LNCAP (cell line): ENCODE measurements around the gene PIRT.

Source experiments
- TF ChIP-seq, protein P1 (sequence below): fragments of 450-650 bp; IDR thresholded peaks from 2 replicates; pipeline ENCODE4 v1.5.1; 2017; ENCODE audit warnings: mild to moderate bottlenecking

Gene PIRT

GRCh38 chr17:10815319-10815718, 22.6 kb downstream of the PIRT start:
- TF ChIP-seq, protein P1, sequence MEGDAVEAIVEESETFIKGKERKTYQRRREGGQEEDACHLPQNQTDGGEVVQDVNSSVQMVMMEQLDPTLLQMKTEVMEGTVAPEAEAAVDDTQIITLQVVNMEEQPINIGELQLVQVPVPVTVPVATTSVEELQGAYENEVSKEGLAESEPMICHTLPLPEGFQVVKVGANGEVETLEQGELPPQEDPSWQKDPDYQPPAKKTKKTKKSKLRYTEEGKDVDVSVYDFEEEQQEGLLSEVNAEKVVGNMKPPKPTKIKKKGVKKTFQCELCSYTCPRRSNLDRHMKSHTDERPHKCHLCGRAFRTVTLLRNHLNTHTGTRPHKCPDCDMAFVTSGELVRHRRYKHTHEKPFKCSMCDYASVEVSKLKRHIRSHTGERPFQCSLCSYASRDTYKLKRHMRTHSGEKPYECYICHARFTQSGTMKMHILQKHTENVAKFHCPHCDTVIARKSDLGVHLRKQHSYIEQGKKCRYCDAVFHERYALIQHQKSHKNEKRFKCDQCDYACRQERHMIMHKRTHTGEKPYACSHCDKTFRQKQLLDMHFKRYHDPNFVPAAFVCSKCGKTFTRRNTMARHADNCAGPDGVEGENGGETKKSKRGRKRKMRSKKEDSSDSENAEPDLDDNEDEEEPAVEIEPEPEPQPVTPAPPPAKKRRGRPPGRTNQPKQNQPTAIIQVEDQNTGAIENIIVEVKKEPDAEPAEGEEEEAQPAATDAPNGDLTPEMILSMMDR, result no peak

GRCh38 chr17:10814075-10814474, 23.8 kb downstream of the PIRT start:
- TF ChIP-seq, protein P1, result no peak

GRCh38 chr17:10812674-10813073, 25.2 kb downstream of the PIRT start:
- TF ChIP-seq, protein P1, result no peak

GRCh38 chr17:10809605-10810004, 28.3 kb downstream of the PIRT start:
- TF ChIP-seq, protein P1, result no peak

DNA sequence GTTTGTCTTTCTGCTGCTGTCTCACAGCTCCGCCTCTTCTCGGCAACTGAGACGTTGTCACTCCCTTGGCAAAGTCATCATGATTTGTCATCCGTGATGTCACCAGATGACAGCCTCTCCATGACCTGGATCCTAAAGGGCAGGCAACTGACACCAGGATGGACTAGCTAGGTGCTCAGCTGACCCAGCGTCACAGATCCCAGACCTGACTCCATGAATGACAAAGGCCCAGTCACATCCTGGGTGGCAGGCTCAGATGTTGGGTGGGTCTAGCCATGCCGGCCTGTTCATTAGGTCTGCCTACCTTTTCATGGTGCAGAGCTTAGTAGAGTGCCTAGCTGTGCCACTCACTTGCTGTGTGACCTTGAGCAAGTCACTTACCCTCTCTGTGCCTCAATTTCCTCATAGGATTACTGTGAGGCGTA, 30.2 kb downstream of the PIRT start:
- TF ChIP-seq, protein P1, result no peak

GRCh38 chr17:10806545-10807262, 31.2 kb downstream of the PIRT start:
- TF ChIP-seq, protein P1, result no peak

DNA sequence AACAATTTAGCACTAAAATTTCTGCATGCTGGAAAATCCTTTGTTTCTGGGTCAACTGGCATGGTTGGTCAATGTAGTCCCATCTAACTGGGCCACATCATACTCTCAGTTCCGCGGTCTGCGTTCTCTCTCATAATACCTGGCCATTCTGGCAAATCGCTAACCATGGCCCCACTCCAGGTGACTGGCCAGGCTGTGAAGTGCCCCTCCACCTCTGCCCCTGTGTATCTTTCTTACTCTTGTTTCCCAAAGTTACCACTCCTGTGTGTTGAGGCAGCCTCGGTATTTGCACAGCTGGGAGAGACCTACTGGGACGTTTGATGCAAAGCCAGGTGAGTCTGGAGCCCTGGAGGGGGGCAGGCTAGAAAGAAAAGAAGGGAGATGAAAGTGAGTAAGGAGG, 32.0 kb downstream of the PIRT start:
- TF ChIP-seq, protein P1, result no peak

- TF ChIP-seq, protein P1, result no peak
These were observed 33.3 kb downstream of the PIRT start for GRCh38 chr17:10804546-10804945.
